Tibial artery (tissue), 4 donors: ENCODE data around the gene ZFR.

ENCODE experiments used
- DNase-seq, 2 donors: peaks; one replicate each; pipeline ENCODE4 v3.0.0-alpha.2; 2019
- H3K27ac ChIP-seq, 2 donors: fragments of 200-600 bp; sonication (generic) in 1 of 2; 1 replicate in 1 of 2; 2 replicates in 1 of 2; pipeline ENCODE4 v1.5.1; 2018 to 2019; ENCODE audit warnings: mild to moderate bottlenecking in 1 of 2
- H3K27me3 ChIP-seq, 2 donors: fragments of 200-600 bp; sonication (generic) in 1 of 2; one replicate each; pipeline versions ENCODE4 v1.5.1 to v1.6.0; 2016 to 2019
- H3K36me3 ChIP-seq, 3 donors: fragments of 200-600 bp; sonication (generic) in 2 of 3; one replicate each; pipeline ENCODE4 v1.5.1; 2016 to 2019; ENCODE audit warnings: mild to moderate bottlenecking in 2 of 3
- H3K4me1 ChIP-seq, 4 donors: fragments of 200-600 bp; sonication (generic) in 2 of 4; 1 replicate in 3 of 4; 2 replicates in 1 of 4; pipeline ENCODE4 v1.5.1; 2016 to 2019
- H3K4me3 ChIP-seq, 2 donors: fragments of 200-600 bp; sonication (generic) in 1 of 2; 1 replicate in 1 of 2; 2 replicates in 1 of 2; pipeline ENCODE4 v1.5.1; 2018 to 2019; ENCODE audit warnings: mild to moderate bottlenecking in 2 of 2
- H3K9me3 ChIP-seq, 3 donors: fragments of 200-600 bp; sonication (generic) in 1 of 3; one replicate each; pipeline ENCODE4 v1.5.1; 2016 to 2019
- CTCF ChIP-seq, 2 experiments: fragments of 200-600 bp in 1 of 2; fragments of 450-650 bp in 1 of 2; IDR thresholded peaks; one replicate each; pipeline ENCODE4 v1.5.1; 2017 to 2019; ENCODE audit warnings: antibody characterized with exemption in 2 of 2, mild to moderate bottlenecking in 1 of 2, moderate library complexity in 1 of 2
- intact Hi-C: fragments of 100-400 bp; cut with DNase I; formaldehyde crosslinking; loops from one replicate; pipeline ENCODE4 v1.15.0; 2023; ENCODE audit warnings: low total_unique reads

Gene ZFR

GRCh38 chr5:32390819-32391591 is 53.5 kb downstream of the ZFR start:
- Histone ChIP-seq H3K27ac (no peak overlapping the region), H3K4me1 (peaks cover 0 to 17% (median 2%) of the 10 kb centered on the region in 4 donors), H3K27me3 (no peaks in the 10 kb centered on the region), H3K36me3 (peaks cover 53 to 96% (median 64%) of the 10 kb centered on the region in 3 donors), H3K9me3 (no peaks in the 10 kb centered on the region), H3K4me3 (no peak overlapping the region)
- no peak for TF ChIP-seq CTCF (IDR thresholded peaks at IDR 0.05)
- intact Hi-C loops = no loop called here
- DNase-seq = no peak

- Histone ChIP-seq H3K9me3 (no peaks in the 10 kb centered on the region), H3K4me1 (peaks cover 0 to 17% (median 2%) of the 10 kb centered on the region in 4 donors), H3K36me3 (peaks cover 52 to 96% (median 65%) of the 10 kb centered on the region in 3 donors), H3K4me3 (no peak overlapping the region), H3K27me3 (no peaks in the 10 kb centered on the region), H3K27ac (peak overlapping the region in 1 of 2 donors; percentile 23)
- TF ChIP-seq CTCF (IDR thresholded peaks at IDR 0.05) = no peak
- intact Hi-C loops = no loop called here
- no peak for DNase-seq
Measured at GRCh38 chr5:32388432-32389129, 56.0 kb downstream of the ZFR start.

GRCh38 chr5:32387841-32388240 is 56.7 kb downstream of the ZFR start:
- intact Hi-C loops = no loop called here
- Histone ChIP-seq H3K4me3 (no peak overlapping the region), H3K27me3 (no peaks in the 10 kb centered on the region), H3K36me3 (peaks cover 54 to 96% (median 65%) of the 10 kb centered on the region in 3 donors), H3K27ac (peak overlapping the region in 1 of 2 donors; percentile 23), H3K9me3 (no peaks in the 10 kb centered on the region), H3K4me1 (peaks cover 0 to 17% (median 2%) of the 10 kb centered on the region in 4 donors)
- no peak for TF ChIP-seq CTCF (IDR thresholded peaks at IDR 0.05)
- no peak for DNase-seq

GRCh38 chr5:32387211-32387610 is 57.3 kb downstream of the ZFR start:
- H3K27me3 ChIP-seq = no peaks in the 10 kb centered on the region
- intact Hi-C loops = no loop called here
- H3K27ac ChIP-seq = peak overlapping the region in 1 of 2 donors; percentile 23
- H3K9me3 ChIP-seq = no peaks in the 10 kb centered on the region
- H3K4me3 ChIP-seq = no peak overlapping the region
- peaks cover 0 to 17% (median 2%) of the 10 kb centered on the region in 4 donors for H3K4me1 ChIP-seq
- no peak for DNase-seq
- no peak for TF ChIP-seq CTCF (IDR thresholded peaks at IDR 0.05)
- peaks cover 59 to 97% (median 64%) of the 10 kb centered on the region in 3 donors for H3K36me3 ChIP-seq

GRCh38 chr5:32384621-32385020 is 59.9 kb downstream of the ZFR start:
- Histone ChIP-seq H3K9me3 (no peaks in the 10 kb centered on the region), H3K4me1 (peaks cover 0 to 17% (median 2%) of the 10 kb centered on the region in 4 donors), H3K27me3 (no peaks in the 10 kb centered on the region), H3K36me3 (peaks cover 62 to 96% (median 72%) of the 10 kb centered on the region in 3 donors), H3K27ac (no peak overlapping the region), H3K4me3 (no peak overlapping the region)
- no peak for TF ChIP-seq CTCF (IDR thresholded peaks at IDR 0.05)
- intact Hi-C loops = no loop called here
- no peak for DNase-seq
